ENCODE results near the gene ADGRL2.

DNA sequence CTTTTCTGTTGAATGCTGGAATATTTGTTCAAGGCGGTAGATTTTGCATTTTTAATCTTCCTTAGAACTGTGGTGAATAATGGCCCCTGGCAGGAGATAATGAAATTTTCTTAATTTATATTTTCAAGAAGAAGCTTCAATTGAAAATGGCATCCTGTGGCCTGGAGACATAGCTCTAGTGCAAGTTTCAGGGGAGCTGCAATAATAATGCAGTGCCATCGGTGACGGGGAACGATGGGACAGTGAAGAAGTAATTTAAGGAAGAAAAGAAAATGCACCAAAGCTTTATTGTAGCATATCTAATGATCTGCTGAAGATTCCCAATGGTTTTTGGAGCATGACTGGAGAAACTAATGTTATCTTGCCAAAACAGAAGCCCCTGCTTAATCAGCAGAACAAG, 128.4 kb downstream of the ADGRL2 start:
- TF ChIP-seq EZH2 (IDR thresholded peaks at IDR 0.05) (no peak), EZH2phosphoT487 (IDR thresholded peaks at IDR 0.05) (no peak)
- TF ChIP-seq, protein P1, sequence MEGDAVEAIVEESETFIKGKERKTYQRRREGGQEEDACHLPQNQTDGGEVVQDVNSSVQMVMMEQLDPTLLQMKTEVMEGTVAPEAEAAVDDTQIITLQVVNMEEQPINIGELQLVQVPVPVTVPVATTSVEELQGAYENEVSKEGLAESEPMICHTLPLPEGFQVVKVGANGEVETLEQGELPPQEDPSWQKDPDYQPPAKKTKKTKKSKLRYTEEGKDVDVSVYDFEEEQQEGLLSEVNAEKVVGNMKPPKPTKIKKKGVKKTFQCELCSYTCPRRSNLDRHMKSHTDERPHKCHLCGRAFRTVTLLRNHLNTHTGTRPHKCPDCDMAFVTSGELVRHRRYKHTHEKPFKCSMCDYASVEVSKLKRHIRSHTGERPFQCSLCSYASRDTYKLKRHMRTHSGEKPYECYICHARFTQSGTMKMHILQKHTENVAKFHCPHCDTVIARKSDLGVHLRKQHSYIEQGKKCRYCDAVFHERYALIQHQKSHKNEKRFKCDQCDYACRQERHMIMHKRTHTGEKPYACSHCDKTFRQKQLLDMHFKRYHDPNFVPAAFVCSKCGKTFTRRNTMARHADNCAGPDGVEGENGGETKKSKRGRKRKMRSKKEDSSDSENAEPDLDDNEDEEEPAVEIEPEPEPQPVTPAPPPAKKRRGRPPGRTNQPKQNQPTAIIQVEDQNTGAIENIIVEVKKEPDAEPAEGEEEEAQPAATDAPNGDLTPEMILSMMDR (IDR thresholded peaks at IDR 0.05), result no peak

Measured in neural progenitor cell (in vitro differentiated cells).